ENCODE results near the gene CTSA.
"Not testable (repeated sequence)": the region's sequence is repeated elsewhere in the genome, so short reads cannot be mapped to it uniquely, and the experiment has no call there.

CTSA gene

DNA sequence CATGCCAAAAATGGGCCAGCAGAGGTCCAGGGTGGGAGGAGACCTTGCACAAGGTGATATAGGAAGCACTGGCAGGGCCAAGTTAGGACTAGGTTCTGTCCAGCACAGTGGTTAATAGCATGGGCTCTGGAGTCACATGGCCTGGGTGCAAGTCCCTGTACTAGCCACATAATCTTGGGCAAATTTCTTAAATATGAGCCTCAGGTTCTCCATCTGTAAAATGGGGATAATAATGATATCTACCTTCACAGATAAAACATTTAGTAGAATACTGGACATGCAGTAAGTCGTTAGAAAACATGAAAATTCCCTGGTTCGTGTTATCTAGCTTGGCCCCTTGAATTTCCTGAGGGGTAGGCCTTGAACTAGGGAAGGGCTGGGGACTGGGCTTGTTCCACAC is 6.2 kb downstream of the CTSA start:
- no peak for DNase-seq

DNA sequence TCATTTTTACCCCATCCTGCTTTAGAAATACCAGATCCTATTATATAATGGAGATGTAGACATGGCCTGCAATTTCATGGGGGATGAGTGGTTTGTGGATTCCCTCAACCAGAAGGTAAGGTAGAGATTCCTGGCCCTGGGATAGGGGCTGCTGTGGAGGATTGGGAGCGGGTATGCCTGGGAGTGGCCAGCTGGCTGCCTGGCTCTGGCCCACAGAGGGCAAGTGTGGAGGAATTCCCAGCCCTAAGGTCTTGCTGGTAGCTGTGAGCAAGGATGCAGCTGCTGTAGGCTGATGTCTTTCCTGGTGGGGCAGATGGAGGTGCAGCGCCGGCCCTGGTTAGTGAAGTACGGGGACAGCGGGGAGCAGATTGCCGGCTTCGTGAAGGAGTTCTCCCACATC is 6.6 kb downstream of the CTSA start:
- DNase-seq = no peak

DNA sequence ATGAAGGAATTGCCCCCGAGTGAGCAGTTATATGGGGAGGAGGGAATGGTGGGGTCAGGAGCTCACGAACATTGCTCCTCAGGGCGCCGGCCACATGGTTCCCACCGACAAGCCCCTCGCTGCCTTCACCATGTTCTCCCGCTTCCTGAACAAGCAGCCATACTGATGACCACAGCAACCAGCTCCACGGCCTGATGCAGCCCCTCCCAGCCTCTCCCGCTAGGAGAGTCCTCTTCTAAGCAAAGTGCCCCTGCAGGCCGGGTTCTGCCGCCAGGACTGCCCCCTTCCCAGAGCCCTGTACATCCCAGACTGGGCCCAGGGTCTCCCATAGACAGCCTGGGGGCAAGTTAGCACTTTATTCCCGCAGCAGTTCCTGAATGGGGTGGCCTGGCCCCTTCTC is 7.2 kb downstream of the CTSA start:
- no peak for DNase-seq

DNA sequence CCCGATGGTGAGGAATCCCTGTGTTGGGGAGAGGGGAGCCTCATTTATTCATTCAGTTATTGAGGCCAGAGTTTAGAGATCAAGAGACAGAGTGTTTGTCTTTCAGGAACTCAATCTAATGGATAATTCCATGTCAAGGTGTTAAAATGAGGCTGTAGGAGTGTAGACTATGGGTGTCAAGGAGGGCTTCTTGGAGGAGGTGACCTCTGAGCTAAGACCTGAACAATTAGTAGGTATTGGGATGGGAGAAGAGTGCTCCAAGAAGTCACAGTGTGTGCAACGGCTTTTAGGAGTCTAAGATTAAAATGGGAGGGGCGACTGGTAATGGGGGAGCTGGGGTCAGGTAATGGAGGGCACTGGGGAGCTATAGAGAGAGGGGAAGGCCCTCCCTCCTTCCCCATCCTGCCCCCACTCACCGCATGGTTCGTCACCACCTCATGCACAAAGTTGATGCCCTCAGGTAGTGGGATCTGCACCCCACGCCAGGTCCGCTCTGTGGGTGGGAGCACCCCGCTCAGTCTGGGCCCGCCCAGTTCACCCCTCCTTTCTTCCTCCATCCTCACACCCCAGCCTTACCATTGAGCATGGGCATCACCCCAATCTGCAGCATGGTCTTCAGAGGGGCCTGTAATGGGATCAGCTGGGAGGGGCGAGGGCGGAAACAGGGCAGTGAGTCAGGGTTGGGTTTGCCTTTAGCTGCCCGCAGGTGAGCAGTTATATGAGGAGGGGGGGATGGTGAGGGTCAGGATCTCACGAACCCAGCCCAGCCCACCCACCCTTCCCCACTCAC is 8.1 kb downstream of the CTSA start:
- no peak for DNase-seq

DNA sequence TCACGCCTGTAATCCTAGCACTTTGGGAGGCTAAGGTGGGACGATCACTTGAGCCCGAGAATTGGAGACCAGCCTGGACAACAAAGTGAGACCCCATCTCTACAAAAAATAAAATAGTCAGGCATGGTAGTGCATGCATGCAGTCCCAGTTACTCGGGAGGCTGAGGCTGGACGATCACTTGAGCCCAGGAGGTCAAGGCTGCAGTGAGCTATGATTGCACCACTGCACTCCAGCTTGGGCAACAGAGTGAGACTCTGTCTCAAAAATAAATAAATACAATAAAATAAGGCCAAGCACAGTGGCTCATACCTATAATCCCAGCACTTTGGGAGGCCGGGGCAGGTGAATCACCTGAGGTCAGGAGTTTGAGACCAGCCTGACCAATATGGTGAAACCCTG is 10.2 kb downstream of the CTSA start:
- not testable (repeated sequence) for DNase-seq

DNA sequence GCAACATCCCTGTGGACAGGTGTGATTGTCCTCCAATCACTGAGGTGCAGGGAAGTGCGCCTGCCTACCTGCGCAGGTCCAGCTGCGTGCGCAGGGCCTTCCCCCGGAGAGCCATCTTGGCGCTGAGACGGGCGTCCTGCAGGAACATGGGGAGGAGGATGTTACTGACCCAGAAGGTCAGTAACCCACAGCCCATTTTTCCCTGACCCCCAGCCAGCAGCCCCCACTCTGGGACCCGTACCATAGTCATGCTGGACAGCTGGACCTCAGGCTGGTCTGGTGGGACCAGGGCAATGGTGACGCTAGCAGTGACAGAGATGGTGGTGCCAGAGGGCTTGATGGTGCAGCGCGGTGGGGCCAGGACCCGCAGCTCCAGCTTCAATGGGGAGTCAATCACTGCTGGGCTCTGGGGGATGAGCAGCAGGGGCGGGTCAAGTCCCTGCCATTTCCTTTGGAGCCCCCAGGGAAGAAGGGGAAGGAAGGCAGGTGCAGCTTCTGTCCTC is 11.1 kb downstream of the CTSA start:
- DNase-seq = no peak

DNA sequence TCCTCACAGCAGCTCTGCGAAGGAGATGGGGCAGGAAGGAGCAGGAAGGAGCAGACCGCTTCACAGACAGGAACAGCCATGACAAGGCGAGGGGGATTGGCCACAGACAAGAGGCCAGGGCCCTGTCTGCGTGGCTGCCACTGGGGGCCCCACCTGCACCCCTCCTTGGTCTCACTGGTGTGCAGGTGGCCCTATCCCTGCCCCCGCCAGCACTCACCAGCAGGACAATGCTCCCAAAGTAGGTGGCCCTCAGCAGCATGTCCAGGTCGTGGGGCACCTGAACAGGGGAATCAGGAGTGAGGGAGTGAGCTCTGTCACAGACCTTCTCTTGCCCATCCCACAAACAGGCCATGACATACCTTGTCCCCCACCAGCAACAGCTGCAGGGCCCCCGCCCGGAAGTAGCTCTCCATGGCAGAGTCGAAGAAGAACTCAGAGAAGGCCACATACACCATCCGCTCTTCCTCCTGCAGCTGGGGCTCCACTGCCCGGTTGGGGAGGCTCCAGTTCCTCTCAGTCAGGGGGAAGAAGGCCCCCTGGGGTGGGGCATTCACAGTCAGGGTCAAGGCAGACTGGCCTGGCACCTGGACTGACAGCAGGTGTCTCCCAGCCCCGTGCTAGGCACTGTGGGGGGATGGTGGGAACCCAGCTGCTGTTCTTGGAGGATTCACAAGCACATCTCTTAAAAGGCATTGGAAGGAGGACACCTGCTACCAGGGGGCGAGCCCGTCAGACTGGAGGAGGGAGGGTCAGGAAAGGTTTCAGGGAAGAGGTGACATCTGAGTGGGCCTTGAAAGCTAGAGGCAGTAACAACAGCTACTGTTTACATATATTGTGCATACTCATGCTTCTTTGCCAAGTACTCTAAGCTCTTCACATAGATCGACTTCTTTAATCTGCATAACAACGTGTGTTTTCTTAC is 13.7 kb downstream of the CTSA start:
- no peak for DNase-seq

DNA sequence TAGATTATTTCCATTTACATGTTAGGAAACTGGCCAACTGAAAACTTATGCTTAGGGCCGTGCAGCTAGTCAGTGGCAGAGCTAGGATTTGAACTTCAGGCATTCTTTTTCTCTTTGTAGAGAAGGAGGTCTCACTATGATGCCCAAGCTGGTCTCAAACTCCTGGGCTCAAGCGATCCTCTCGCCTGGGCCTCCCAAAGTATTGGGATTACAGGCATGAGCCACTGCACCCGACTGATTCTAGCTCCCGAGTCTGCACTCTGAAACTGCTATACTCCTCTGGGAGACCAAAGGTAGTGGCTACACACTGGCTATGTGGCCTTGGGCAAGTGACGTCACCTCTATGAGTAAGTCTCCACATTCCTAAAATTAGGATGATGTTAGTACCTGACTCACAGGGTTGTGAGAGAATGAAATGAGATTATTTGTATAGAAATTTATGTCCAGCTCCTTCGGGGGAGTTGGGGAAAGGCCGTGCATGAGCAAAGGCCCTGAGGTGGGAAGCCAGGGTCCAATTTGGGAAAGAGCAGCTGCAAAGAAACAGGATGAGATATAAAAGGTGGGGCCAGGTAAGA is 14.5 kb downstream of the CTSA start:
- DNase-seq = no peak

DNA sequence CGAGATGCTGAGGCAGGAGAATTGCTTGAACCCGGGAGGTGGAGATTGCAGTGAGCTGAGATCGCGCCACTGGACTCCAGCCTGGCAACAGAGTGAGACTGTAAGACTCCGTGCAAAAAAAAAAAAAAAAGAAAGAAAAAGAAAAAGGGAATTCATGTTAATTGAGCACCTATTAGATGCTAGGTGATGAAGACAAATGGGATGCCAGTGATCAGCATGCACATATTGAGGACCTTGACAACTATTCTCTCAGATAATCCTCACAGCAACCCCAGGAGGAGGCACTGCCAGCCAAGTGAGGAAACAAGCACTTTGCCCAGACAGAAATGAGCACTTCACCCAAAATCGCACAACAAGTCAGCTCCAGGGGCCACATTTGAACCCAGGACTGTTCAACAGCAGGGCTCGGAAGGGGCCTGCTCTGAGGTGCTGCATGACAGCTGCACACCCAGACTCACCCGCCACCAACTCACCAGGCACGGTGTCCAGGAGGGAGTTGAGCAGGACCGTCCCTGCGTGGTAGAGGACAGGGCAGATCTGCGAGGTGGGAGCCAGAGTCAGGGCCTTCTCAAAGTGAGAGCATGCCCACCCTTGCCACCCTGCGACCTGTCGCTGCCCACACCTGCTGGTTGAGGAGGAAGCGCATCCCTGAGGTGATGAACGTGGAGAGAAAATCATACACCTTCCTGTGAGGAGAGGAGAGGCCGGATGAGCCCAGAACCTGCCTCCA is 16.2 kb downstream of the CTSA start:
- DNase-seq = no peak

DNA sequence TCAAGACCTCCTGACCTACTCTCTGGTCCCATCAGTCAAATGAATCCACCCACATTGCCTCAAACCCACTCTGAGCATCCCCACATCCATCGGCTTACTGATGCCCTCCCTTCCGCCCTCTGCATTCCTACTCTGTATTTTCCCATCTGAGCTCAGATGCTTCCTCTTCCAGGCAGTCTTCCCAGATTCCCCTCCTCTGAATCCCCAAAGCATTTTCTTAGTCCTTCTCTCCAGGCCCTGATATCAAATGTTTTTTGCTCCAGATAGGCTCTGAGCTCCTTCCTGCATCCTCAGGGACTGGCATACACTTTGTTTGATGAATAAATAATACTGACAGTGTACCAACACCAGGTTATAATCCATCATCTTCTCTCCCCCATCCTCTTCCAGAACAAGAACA is 16.9 kb downstream of the CTSA start:
- no peak for DNase-seq

DNA sequence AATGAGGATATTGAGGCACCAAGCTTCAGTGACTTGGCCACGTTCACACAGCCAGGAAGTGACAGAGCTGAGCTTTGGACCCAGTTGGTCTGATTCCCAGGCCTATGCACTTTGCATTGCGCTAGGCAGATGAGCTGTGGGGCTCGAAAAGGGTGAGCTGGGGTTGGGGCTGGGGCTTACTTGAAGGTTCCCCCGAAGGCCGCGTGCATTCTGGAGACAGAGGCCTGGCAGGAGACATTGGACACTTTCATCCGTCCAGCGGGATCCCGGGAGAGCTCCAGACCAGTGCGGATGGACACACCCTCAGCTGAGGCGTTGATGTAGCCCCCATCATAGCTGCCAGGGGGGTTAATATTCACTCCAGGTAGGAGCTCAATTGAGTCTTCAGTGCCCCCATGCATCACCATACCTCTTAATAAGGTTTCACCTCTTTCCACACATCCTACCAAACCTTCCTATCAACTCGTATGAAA is 18.2 kb downstream of the CTSA start:
- no peak for DNase-seq

DNA sequence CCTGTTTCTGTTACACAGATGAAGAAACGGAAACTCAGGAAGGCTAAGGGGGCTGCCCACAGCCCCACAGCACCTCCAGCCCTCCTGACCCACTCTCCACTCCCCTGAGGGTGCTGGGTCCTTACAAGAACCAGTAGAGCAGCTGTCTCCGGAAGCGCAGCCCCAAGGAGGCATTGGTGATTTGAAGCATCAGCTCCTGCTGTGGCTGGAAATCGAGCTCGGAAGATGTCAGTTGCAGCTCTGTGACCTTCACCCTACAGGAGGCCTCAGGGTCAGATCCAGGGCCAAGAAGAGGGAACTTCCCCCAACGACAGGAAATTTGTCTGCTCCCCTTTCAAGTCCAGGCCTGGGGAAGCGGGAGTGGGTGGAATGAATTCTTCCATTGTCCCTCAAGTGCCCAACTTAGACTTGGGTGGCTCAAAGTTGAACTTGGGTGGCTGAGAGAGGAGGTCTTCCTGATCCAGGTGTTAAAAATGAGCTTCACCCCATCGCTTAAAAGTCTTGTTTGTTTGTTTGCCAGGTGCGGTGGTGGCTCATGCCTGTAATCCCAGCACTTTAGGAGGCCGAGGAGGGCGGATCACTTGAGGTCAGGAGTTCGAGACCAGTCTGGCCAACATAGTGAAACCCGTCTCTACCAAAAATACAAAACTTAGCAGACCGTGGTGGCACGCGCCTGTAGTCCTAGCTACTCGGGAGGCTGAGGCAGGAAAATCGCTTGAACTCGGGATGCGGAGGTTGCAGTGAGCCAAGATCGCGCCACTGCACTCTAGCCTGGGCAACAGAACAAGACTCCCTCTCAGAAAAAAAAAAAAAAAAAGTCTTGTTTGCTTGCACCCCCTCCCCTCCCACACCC is 18.9 kb downstream of the CTSA start:
- DNase-seq = no peak

DNA sequence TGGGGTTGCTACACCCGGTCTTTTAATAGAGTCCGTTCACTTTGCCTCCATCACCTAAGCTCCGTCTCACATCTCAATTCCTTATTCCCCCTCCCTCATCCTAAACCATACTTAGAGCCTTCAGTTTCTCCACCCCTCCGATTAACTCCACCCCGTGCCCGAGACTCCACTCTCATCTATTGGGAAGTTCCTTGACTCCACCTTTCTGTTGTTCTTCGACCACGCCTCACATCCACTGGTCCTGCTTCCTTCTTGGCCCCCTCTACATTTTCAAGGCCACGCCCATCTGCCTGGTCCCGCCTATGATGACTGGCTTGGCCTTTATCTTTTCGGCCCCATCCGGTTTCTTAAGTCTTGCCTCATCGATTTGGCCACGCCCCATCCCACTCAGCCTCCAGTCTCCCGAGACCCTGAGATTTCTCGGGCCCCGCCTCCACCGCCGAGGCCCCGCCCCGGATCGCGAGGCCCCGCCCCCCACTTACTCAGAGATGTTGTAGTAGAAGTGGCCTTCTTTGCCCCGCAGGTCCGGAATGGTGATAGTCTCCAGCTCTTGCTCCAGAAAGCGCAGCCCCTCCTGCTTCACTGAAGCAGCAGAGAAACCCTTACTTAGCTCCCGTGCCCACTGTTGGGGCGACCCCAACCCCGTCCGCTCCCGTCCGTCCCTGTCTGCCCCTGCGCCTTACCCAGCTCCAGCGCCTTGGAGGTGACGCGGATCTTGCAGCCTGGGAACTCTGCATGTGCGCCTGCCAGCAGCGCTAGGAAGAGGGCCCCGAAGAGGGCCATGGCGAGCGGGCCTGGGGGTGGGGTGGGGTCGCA is 19.7 kb downstream of the CTSA start:
- peak; percentile 97 for DNase-seq

DNA sequence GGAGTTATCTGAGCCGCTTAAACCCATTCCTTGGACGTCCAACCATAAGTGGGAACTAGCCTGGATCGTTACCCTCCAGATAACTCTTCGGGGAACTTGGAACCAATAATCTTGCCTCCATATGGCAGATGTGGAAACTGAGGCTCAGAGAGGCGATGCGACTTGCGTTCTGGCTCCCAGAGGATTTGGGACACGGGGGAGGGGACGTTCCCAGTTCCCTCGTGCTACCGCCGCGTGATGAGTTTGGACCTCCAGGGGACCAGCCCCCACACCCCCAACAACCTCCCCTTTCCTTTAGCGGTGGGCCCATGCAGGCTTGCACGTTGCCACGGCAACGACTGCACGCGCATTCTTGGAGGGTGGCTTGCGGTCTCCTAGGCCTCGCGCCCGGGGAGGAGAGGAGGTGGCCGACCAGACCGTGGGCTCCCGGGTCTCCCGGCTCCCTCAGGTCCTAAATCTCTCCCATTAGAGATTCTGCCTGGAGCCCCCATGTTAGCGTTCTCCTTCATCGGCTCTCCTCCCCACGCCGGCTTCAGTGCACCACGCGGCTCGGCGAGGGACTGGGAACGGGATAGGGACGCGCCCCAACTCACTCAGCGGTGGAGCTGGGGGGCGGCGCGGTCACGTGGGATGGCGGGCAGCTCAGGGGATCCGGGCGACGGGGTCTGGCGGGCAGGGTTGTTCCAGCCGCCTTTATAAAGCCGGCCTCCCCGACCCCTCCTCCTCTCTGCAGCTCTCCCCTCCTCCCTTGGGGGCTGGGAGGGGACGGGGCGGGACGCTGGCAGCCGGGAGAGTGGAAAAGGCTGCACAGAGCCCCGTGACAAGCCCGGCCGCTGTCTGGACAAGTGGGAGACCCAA is 20.6 kb downstream of the CTSA start, which contains the start of gene PLTP:
Gene PLTP (minus strand): TSS at position 670 of the 858 bp plus-strand sequence. CDS start 703 bp downstream, outside the sequence.
- peak; percentile 36 for DNase-seq

DNA sequence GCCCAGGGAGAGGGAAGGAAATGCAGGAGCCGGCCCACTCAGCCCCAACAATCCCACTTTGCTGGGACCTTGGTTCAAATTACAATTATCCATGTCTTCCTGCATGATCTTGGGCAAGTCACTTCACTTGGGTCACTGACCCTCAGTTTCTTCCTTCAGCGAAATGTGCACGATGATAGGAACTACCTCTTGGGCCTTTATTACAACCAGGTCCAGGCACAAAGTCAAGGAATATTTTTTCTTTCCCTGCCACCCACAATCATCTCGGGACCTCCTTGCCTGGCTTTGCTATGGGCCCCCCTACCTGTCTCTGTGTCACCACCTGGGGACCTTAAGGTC is 21.2 kb downstream of the CTSA start:
- DNase-seq = no peak

DNA sequence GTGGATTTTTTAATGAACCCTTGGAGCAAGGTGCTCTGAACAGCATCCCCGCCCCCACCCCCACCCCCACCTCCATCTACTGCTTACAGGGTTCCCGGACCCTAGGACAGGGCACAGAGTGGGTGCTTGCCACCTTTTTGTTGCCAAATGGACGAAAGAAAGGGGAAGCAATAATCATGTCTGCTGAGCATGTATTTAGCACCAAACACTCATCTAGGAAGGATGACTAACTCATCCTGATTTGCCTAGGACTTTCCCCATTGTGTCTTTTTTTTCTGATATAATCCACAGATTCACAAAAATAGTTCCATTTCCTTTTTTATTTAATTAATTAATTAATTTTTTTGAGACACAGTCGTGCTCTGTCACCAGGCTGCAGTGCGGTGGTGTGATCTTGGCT is 22.0 kb downstream of the CTSA start:
- DNase-seq = no peak

DNA sequence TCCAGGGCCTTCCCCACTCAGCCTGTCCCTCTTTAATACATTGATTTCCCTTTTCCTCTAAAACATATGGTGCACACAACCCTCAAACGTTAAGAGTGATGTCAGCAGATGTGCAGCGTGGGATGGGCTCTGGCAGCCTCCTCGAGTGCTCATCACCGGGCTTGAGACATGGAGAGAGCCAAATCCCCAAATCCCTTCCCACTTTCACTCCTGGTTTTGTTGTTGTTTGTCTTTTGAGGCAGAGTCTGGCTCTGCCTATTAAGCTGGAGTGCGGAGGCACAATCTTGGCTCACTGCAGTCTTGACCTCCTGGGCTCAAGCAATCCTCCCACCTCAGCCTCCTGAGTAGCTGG is 26.6 kb downstream of the CTSA start:
- DNase-seq = no peak

DNA sequence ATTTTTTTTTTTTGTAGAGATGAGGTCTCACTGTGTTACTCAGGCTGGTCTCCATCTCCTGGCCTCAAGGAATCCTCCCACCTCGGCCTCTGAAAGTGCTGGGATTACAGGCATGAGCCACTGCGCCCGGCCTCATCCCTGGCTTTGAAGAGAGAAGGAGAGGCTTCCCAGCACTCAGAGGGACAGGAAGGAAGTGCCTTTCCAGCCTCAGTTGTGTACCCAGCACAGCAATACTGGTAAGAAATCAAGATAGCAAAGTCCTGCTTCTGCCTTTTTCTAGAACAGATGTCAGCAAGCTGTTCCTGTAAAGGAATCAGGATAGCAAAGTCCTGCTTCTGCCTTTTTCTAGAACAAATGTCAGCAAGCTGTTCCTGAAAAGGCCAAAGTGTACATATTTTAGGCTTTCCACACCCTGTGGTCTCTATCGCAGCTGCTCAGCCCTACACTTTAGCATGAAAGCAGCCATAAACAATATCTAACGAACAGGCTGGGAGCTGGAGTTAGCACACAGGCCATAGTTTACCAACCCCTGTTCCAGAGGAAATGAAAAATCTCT is 27.1 kb downstream of the CTSA start:
- DNase-seq = no peak

DNA sequence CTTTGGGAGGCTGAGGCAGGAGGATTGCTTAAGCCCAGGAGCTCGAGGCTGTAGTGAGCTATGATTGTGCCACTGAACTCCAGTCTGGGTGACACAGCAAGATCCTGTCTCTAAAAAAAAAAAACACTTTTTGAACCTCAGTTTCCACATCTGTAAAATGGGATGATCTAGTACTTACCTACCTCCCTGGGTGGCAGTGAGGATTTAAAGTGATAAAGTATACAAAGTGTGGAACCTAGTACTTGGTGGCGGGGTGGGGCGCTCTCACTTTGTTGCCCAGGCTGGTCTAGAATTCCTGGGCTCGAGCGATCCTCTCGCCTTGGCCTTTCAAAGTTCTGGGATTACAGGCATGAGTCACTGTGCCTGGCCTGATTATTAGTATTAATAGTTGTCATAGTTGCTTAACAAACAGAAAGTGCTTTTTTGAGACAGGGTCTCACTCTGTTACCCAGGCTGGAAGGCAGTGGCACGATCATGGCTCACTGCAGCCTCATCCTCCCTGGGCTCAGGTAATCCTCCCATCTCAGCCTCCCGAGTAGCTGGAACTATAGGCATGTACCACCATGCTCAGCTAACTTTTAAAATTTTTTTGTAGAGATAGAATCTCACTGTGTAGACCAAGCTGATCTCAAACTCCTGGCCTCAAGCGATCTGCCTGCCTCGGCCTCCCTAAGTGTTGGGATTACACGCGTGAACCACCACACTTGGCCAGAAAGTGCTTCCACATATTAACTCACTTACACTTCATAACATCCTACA is 27.8 kb downstream of the CTSA start:
- no peak for DNase-seq
